Measurements from ENCODE around the gene IWS1.
"Not testable (repeated sequence)": the region's sequence is repeated elsewhere in the genome, so short reads cannot be mapped to it uniquely, and the experiment has no call there.

IWS1 gene

GRCh38 chr2:127524198-127524834 is 2.0 kb downstream of the IWS1 start:
- not testable (repeated sequence) for H2BK15ac ChIP-seq (replicated peaks; ENCODE audit: low read depth); H3K36me3 ChIP-seq (ENCODE audit: control insufficient read depth, insufficient read depth, low read length); H3K79me1 ChIP-seq (ENCODE audit: low read length); H3K4me3 ChIP-seq (ENCODE audit: low read length); H3K56ac ChIP-seq (ENCODE audit: low read length); H2AK5ac ChIP-seq (ENCODE audit: low read length); H2BK5ac ChIP-seq (ENCODE audit: low read length); H3K23ac ChIP-seq (ENCODE audit: low read length); H2BK120ac ChIP-seq (ENCODE audit: low read depth, low read length); H4K8ac ChIP-seq (ENCODE audit: low read depth, low read length); H3K27ac ChIP-seq (ENCODE audit: low read depth, low read length); H3K27me3 ChIP-seq (ENCODE audit: insufficient read depth, low read length, poor library complexity); H3K4me2 ChIP-seq (ENCODE audit: low read length); H3K9ac ChIP-seq (ENCODE audit: low read length); DNase-seq; H3K18ac ChIP-seq (ENCODE audit: low read length); H3K4ac ChIP-seq (ENCODE audit: low read depth, low read length); H4K5ac ChIP-seq (ENCODE audit: low read length)
- no CpG with 5 or more reads among the region's 7 CpGs for WGBS (ENCODE audit: extremely low coverage, insufficient coverage, low lambda C conversion rate)
- peaks cover 11% of the 10 kb centered on the region for H3K4me1 ChIP-seq (ENCODE audit: control insufficient read depth, low read depth, low read length)
- peaks cover 49% of the 10 kb centered on the region for H3K79me2 ChIP-seq (ENCODE audit: control insufficient read depth, insufficient read depth, low read length)

- Histone ChIP-seq H3K4me3 (ENCODE audit: low read length) (no peak overlapping the region), H3K36me3 (ENCODE audit: control insufficient read depth, insufficient read depth, low read length) (peaks cover 2% of the 10 kb centered on the region), H2BK5ac (ENCODE audit: low read length) (no peak overlapping the region), H2AK5ac (ENCODE audit: low read length) (no peak overlapping the region), H3K4me1 (ENCODE audit: control insufficient read depth, low read depth, low read length) (peaks cover 8% of the 10 kb centered on the region), H2BK120ac (ENCODE audit: low read depth, low read length) (no peak overlapping the region), H4K5ac (ENCODE audit: low read length) (no peak overlapping the region), H3K9ac (ENCODE audit: low read length) (peak overlapping the region; percentile 41), H3K56ac (ENCODE audit: low read length) (no peak overlapping the region), H3K18ac (ENCODE audit: low read length) (no peak overlapping the region), H2BK15ac (replicated peaks; ENCODE audit: low read depth) (no peak overlapping the region), H4K8ac (ENCODE audit: low read depth, low read length) (no peak overlapping the region), H3K27ac (ENCODE audit: low read depth, low read length) (no peak overlapping the region), H3K23ac (ENCODE audit: low read length) (no peak overlapping the region), H3K79me2 (ENCODE audit: control insufficient read depth, insufficient read depth, low read length) (peaks cover 50% of the 10 kb centered on the region), H3K4me2 (ENCODE audit: low read length) (no peak overlapping the region), H3K4ac (ENCODE audit: low read depth, low read length) (no peak overlapping the region), H3K79me1 (ENCODE audit: low read length) (peaks cover 8% of the 10 kb centered on the region), H3K27me3 (ENCODE audit: insufficient read depth, low read length, poor library complexity) (no peaks in the 10 kb centered on the region)
- no CpG with 5 or more reads among the region's 8 CpGs for WGBS (ENCODE audit: extremely low coverage, insufficient coverage, low lambda C conversion rate)
- DNase-seq, result no peak
Measured at GRCh38 chr2:127523269-127523939, 2.9 kb downstream of the IWS1 start.

- Histone ChIP-seq H3K9ac (ENCODE audit: low read length) (no peak overlapping the region), H3K23ac (ENCODE audit: low read length) (no peak overlapping the region), H3K4me1 (ENCODE audit: control insufficient read depth, low read depth, low read length) (no peaks in the 10 kb centered on the region), H2BK15ac (replicated peaks; ENCODE audit: low read depth) (no peak overlapping the region), H3K79me2 (ENCODE audit: control insufficient read depth, insufficient read depth, low read length) (peaks cover 67% of the 10 kb centered on the region), H4K8ac (ENCODE audit: low read depth, low read length) (no peak overlapping the region), H3K4me2 (ENCODE audit: low read length) (no peak overlapping the region), H3K27me3 (ENCODE audit: insufficient read depth, low read length, poor library complexity) (no peaks in the 10 kb centered on the region), H3K27ac (ENCODE audit: low read depth, low read length) (no peak overlapping the region), H4K5ac (ENCODE audit: low read length) (no peak overlapping the region), H3K4me3 (ENCODE audit: low read length) (no peak overlapping the region), H3K56ac (ENCODE audit: low read length) (no peak overlapping the region), H2BK5ac (ENCODE audit: low read length) (no peak overlapping the region), H2BK120ac (ENCODE audit: low read depth, low read length) (no peak overlapping the region), H3K36me3 (ENCODE audit: control insufficient read depth, insufficient read depth, low read length) (peaks cover 2% of the 10 kb centered on the region), H3K4ac (ENCODE audit: low read depth, low read length) (no peak overlapping the region), H3K79me1 (ENCODE audit: low read length) (peaks cover 16% of the 10 kb centered on the region), H2AK5ac (ENCODE audit: low read length) (no peak overlapping the region), H3K18ac (ENCODE audit: low read length) (no peak overlapping the region)
- DNase-seq, result no peak
- no CpG with 5 or more reads among the region's 4 CpGs for WGBS (ENCODE audit: extremely low coverage, insufficient coverage, low lambda C conversion rate)
Measured at GRCh38 chr2:127520424-127520823, 5.9 kb downstream of the IWS1 start.

GRCh38 chr2:127517465-127517864 is 8.8 kb downstream of the IWS1 start:
- WGBS (ENCODE audit: extremely low coverage, insufficient coverage, low lambda C conversion rate), result no CpG with 5 or more reads among the region's 2 CpGs
- Histone ChIP-seq H3K23ac (ENCODE audit: low read length) (no peak overlapping the region), H4K5ac (ENCODE audit: low read length) (no peak overlapping the region)

GRCh38 chr2:127516041-127516762 is 10.1 kb downstream of the IWS1 start:
- Histone ChIP-seq H3K4me3 (ENCODE audit: low read length) (no peak overlapping the region), H3K27ac (ENCODE audit: low read depth, low read length) (no peak overlapping the region), H2BK15ac (replicated peaks; ENCODE audit: low read depth) (no peak overlapping the region), H3K4ac (ENCODE audit: low read depth, low read length) (no peak overlapping the region), H4K5ac (ENCODE audit: low read length) (no peak overlapping the region), H3K27me3 (ENCODE audit: insufficient read depth, low read length, poor library complexity) (no peaks in the 10 kb centered on the region), H2BK120ac (ENCODE audit: low read depth, low read length) (no peak overlapping the region), H3K4me2 (ENCODE audit: low read length) (no peak overlapping the region), H3K79me1 (ENCODE audit: low read length) (peaks cover 14% of the 10 kb centered on the region), H4K8ac (ENCODE audit: low read depth, low read length) (no peak overlapping the region), H3K4me1 (ENCODE audit: control insufficient read depth, low read depth, low read length) (peaks cover 2% of the 10 kb centered on the region), H3K18ac (ENCODE audit: low read length) (no peak overlapping the region), H2AK5ac (ENCODE audit: low read length) (no peak overlapping the region), H3K9ac (ENCODE audit: low read length) (no peak overlapping the region), H3K36me3 (ENCODE audit: control insufficient read depth, insufficient read depth, low read length) (no peaks in the 10 kb centered on the region), H3K23ac (ENCODE audit: low read length) (no peak overlapping the region), H3K56ac (ENCODE audit: low read length) (no peak overlapping the region), H2BK5ac (ENCODE audit: low read length) (no peak overlapping the region), H3K79me2 (ENCODE audit: control insufficient read depth, insufficient read depth, low read length) (peaks cover 55% of the 10 kb centered on the region)
- no peak for DNase-seq
- no CpG with 5 or more reads among the region's 14 CpGs for WGBS (ENCODE audit: extremely low coverage, insufficient coverage, low lambda C conversion rate)

More at GRCh38 chr2:127517465-127517864, 8.8 kb downstream of the IWS1 start:
- peaks cover 17% of the 10 kb centered on the region for H3K79me1 ChIP-seq (ENCODE audit: low read length)
- H2BK5ac ChIP-seq (ENCODE audit: low read length), result no peak overlapping the region
- H4K8ac ChIP-seq (ENCODE audit: low read depth, low read length), result no peak overlapping the region
- H3K56ac ChIP-seq (ENCODE audit: low read length), result no peak overlapping the region
- H2AK5ac ChIP-seq (ENCODE audit: low read length), result no peak overlapping the region
- H3K4me1 ChIP-seq (ENCODE audit: control insufficient read depth, low read depth, low read length), result peaks cover 1% of the 10 kb centered on the region
- no peak overlapping the region for H2BK120ac ChIP-seq (ENCODE audit: low read depth, low read length)
- H3K27ac ChIP-seq (ENCODE audit: low read depth, low read length), result no peak overlapping the region
- DNase-seq, result no peak
- no peak overlapping the region for H3K18ac ChIP-seq (ENCODE audit: low read length)
- no peak overlapping the region for H3K9ac ChIP-seq (ENCODE audit: low read length)
- no peak overlapping the region for H3K4ac ChIP-seq (ENCODE audit: low read depth, low read length)
- no peaks in the 10 kb centered on the region for H3K27me3 ChIP-seq (ENCODE audit: insufficient read depth, low read length, poor library complexity)
- no peak overlapping the region for H3K4me3 ChIP-seq (ENCODE audit: low read length)
- peaks cover 58% of the 10 kb centered on the region for H3K79me2 ChIP-seq (ENCODE audit: control insufficient read depth, insufficient read depth, low read length)
- H2BK15ac ChIP-seq (replicated peaks; ENCODE audit: low read depth), result no peak overlapping the region
- no peak overlapping the region for H3K4me2 ChIP-seq (ENCODE audit: low read length)
- H3K36me3 ChIP-seq (ENCODE audit: control insufficient read depth, insufficient read depth, low read length), result peaks cover 2% of the 10 kb centered on the region

Measured in mesendoderm (in vitro differentiated cells).